Measurements from ENCODE around the gene PIK3C3. TPM values are rescaled to one million over a fixed set of nuclear protein-coding genes. Genes with fewer than 3 reads are reported as not detected.

The PIK3C3 gene
- polyA plus RNA-seq, 1 of the 3 experiments (the other 2 are of a cell fraction): 26.9 TPM

- H3K4me3 ChIP-seq (ENCODE audit: low read depth in 2 of 2, low read length in 1 of 2): no peak overlapping the region
- no peak for TF ChIP-seq NRF1 (IDR thresholded peaks at IDR 0.05; ENCODE audit: low read depth, low read length)
- no peak for TF ChIP-seq TEAD4 (IDR thresholded peaks at IDR 0.05; ENCODE audit: borderline replicate concordance, insufficient read depth)
- TF ChIP-seq REST (IDR thresholded peaks at IDR 0.05; ENCODE audit: low read depth, low read length): no peak
- TF ChIP-seq, protein P1, sequence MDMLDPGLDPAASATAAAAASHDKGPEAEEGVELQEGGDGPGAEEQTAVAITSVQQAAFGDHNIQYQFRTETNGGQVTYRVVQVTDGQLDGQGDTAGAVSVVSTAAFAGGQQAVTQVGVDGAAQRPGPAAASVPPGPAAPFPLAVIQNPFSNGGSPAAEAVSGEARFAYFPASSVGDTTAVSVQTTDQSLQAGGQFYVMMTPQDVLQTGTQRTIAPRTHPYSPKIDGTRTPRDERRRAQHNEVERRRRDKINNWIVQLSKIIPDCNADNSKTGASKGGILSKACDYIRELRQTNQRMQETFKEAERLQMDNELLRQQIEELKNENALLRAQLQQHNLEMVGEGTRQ (IDR thresholded peaks at IDR 0.05; ENCODE audit: borderline replicate concordance, low read depth, low read length): no peak
- no peak for TF ChIP-seq SIN3A (IDR thresholded peaks at IDR 0.05; ENCODE audit: borderline replicate concordance, low read depth, low read length)
- TF ChIP-seq, protein P2, sequence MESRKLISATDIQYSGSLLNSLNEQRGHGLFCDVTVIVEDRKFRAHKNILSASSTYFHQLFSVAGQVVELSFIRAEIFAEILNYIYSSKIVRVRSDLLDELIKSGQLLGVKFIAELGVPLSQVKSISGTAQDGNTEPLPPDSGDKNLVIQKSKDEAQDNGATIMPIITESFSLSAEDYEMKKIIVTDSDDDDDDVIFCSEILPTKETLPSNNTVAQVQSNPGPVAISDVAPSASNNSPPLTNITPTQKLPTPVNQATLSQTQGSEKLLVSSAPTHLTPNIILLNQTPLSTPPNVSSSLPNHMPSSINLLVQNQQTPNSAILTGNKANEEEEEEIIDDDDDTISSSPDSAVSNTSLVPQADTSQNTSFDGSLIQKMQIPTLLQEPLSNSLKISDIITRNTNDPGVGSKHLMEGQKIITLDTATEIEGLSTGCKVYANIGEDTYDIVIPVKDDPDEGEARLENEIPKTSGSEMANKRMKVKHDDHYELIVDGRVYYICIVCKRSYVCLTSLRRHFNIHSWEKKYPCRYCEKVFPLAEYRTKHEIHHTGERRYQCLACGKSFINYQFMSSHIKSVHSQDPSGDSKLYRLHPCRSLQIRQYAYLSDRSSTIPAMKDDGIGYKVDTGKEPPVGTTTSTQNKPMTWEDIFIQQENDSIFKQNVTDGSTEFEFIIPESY (IDR thresholded peaks at IDR 0.05; ENCODE audit: borderline replicate concordance, low read depth): no peak
- no peak for TF ChIP-seq RCOR1 (IDR thresholded peaks at IDR 0.05; ENCODE audit: low read length)
- TF ChIP-seq FOXM1 (IDR thresholded peaks at IDR 0.05; ENCODE audit: low read depth): no peak
- no peak for TF ChIP-seq CHD2 (IDR thresholded peaks at IDR 0.05; ENCODE audit: low read length, partially characterized antibody)
- TF ChIP-seq, protein P3, sequence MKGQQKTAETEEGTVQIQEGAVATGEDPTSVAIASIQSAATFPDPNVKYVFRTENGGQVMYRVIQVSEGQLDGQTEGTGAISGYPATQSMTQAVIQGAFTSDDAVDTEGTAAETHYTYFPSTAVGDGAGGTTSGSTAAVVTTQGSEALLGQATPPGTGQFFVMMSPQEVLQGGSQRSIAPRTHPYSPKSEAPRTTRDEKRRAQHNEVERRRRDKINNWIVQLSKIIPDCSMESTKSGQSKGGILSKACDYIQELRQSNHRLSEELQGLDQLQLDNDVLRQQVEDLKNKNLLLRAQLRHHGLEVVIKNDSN (IDR thresholded peaks at IDR 0.05; ENCODE audit: borderline replicate concordance, low read depth): no peak
- POLR2A ChIA-PET: no interaction called here
- 86% methylated on average over 5 of the region's 5 CpGs for WGBS (ENCODE audit: low lambda C conversion rate)
- H3K9me2 ChIP-seq: no peaks in the 10 kb centered on the region
- no peak for DNase-seq
- H3K27ac ChIP-seq (ENCODE audit: low read depth in 2 of 2, low read length in 1 of 2): no peak overlapping the region
- H3K4me1 ChIP-seq (ENCODE audit: control insufficient read depth in 1 of 2, insufficient read depth in 2 of 2, low read depth in 1 of 2, low read length in 1 of 2): peaks cover 0 to 5% of the 10 kb centered on the region in 2 experiments; a peak in 1 of 4 replicates
- peaks cover 32% of the 10 kb centered on the region; the same call in 1 of the 2 replicates for H3K79me2 ChIP-seq (ENCODE audit: insufficient read depth)
- H3K36me3 ChIP-seq (replicated peaks in 1 of 2; ENCODE audit: control insufficient read depth in 1 of 2, insufficient read depth in 2 of 2, low read length in 1 of 2): peaks cover 80 to 84% of the 10 kb centered on the region in 2 experiments
- H3K9me3 ChIP-seq: no peaks in the 10 kb centered on the region
- H4K20me1 ChIP-seq (ENCODE audit: insufficient read depth): no peaks in the 10 kb centered on the region
- CTCF ChIA-PET: interaction anchor here (2.5 kb wide), 1 partner anchor 64 kb away, joined by 6 read pairs; no protein-coding TSS in a partner anchor
- H3F3A ChIP-seq (replicated peaks; ENCODE audit: insufficient read depth): no peaks in the 10 kb centered on the region
- no peak overlapping the region for H2AFZ ChIP-seq (ENCODE audit: low read depth)
- no peak overlapping the region for H3K4me2 ChIP-seq
- no peak overlapping the region for H3K9ac ChIP-seq
- H3K27me3 ChIP-seq (ENCODE audit: insufficient read depth): no peaks in the 10 kb centered on the region
Observed at GRCh38 chr18:41989508-41989907, 34.5 kb downstream of the PIK3C3 start.

All from SK-N-SH (cell line).